ENCODE results near the gene DIAPH1. TPM values are rescaled to one million over a fixed set of nuclear protein-coding genes. Genes with fewer than 3 reads are reported as not detected.

The DIAPH1 gene
- total RNA-seq, 4 donors from 2014 or later, result 63.0 to 157 (median 124) TPM

- Histone ChIP-seq H3K9me3 (no peaks in the 10 kb centered on the region), H3K36me3 (peaks cover 0 to 76% (median 0%) of the 10 kb centered on the region in 3 donors), H3K27ac (no peak overlapping the region), H3K4me3 (no peak overlapping the region), H3K4me1 (peaks cover 10 to 46% (median 16%) of the 10 kb centered on the region in 3 donors), H3K27me3 (peaks cover 0 to 15% (median 0%) of the 10 kb centered on the region in 4 donors)
- DNase-seq, result no peak
- 44 to 58% methylated on average over 3 to 4 of the region's 4 CpGs for WGBS, 2 donors
- TF ChIP-seq CTCF (IDR thresholded peaks at IDR 0.05), result no peak
- TF ChIP-seq POLR2A (IDR thresholded peaks at IDR 0.05), result no peak
- intact Hi-C loops (cut with DNase I), result no loop called here
These were observed 122.8 kb downstream of the DIAPH1 start for GRCh38 chr5:141496038-141496437.

- Histone ChIP-seq H3K27me3 (peaks cover 0 to 21% (median 0%) of the 10 kb centered on the region in 4 donors), H3K4me3 (no peak overlapping the region), H3K36me3 (peaks cover 0 to 76% (median 0%) of the 10 kb centered on the region in 3 donors), H3K27ac (no peak overlapping the region), H3K4me1 (peaks cover 10 to 46% (median 17%) of the 10 kb centered on the region in 3 donors), H3K9me3 (no peaks in the 10 kb centered on the region)
- TF ChIP-seq POLR2A (IDR thresholded peaks at IDR 0.05), result no peak
- TF ChIP-seq CTCF (IDR thresholded peaks at IDR 0.05), result no peak
- 78 to 81% methylated on average over 8 of the region's 8 CpGs for WGBS, 2 donors
- DNase-seq, result no peak
- intact Hi-C loops (cut with DNase I), result no loop called here
These were observed 123.4 kb downstream of the DIAPH1 start for GRCh38 chr5:141495453-141495811.

DNA sequence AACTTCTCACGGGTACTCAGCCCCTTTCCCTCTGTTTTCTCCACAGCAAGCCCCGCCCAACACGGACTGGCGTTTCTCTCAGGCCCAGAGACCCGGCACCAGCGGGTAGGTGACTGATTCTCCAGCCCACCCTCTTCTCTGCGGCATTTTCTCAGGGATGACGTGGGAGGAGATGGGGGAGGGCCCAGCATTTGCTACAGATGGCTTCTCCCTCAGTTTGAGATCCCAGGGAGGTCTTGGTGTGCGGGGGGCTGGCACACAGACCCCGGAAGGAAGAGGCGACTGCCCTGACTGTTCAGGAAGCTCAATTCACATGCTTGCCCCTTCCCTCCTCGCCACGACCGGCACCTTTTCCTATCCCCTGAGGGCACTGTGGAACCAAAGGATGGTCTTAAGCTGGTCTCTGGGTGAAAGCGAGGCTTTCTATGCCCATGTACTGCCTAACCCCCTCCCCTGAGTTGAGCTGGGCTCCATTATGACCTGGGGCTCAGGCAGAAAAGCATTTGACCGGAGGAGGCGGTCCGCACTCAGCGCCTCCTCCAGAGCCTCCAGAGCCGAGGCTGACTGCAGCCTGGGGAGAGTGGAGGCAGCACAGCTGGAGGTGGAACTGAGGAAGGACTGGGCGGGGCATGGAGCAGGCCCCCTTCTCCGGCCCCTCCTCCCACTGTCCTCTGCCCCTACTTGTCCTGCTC, 123.9 kb downstream of the DIAPH1 start:
- peaks cover 10 to 46% (median 17%) of the 10 kb centered on the region in 3 donors for H3K4me1 ChIP-seq
- 65% methylated on average over 8 to 11 of the region's 22 CpGs for WGBS, 2 donors
- no peaks in the 10 kb centered on the region for H3K9me3 ChIP-seq
- TF ChIP-seq CTCF (IDR thresholded peaks at IDR 0.05), result no peak
- TF ChIP-seq POLR2A (IDR thresholded peaks at IDR 0.05), result no peak
- DNase-seq, result no peak
- no peak overlapping the region for H3K27ac ChIP-seq
- intact Hi-C loops (cut with DNase I), result no loop called here
- H3K27me3 ChIP-seq, result peaks cover 0 to 24% (median 0%) of the 10 kb centered on the region in 4 donors
- H3K4me3 ChIP-seq, result no peak overlapping the region
- H3K36me3 ChIP-seq, result peaks cover 0 to 76% (median 0%) of the 10 kb centered on the region in 3 donors

DNA sequence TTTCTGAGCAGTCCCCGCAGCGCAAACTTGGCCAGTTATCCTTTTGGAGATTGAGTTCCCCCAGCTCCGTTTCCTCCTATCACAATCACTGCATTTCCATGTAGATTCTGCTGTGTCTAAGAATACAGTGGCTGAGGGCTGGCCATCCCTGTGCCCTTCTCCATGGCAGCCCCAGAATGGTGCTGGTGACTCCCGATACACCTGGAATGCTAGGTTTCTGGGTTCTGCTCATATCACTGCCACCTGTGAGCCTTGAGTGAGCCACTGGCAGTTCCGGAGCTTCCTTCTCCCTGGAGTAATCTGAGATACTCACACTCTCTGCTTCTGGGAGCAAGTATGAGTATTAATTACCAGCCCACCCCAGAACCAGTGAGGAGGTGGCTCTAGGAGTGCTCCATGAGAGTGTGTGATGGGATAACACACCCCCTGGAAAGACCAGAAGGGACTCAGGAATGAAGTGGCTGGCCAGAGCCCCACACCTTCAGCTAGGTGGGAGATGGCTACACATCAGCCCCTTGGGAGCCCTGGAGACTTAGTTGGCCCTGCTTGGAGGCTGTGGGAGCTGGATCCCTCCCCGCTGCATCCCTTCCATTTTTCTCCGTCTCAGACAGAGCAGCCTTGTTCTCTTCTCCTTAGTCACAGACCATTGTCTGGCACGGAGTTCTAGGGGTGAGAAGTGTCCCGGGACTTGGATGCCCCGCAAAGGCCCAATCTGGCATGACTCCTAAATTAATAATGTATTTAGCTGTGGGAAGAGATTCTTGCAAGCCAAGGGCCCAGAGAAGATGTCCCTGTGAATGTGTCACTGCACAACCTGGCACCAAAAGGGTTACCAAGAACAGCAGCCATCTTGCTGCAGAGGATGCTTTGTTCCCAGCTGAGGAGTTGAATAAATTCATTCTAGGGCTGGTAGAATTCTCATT, 125.0 kb downstream of the DIAPH1 start:
- DNase-seq, result no peak
- Histone ChIP-seq H3K27ac (peak overlapping the region in 2 of 4 donors; percentile 33 to 54), H3K36me3 (peaks cover 0 to 74% (median 0%) of the 10 kb centered on the region in 3 donors), H3K4me3 (no peak overlapping the region), H3K4me1 (peaks cover 13 to 55% (median 17%) of the 10 kb centered on the region in 3 donors), H3K27me3 (peaks cover 0 to 24% (median 0%) of the 10 kb centered on the region in 4 donors), H3K9me3 (no peaks in the 10 kb centered on the region)
- intact Hi-C loops (cut with DNase I), result no loop called here
- TF ChIP-seq POLR2A (IDR thresholded peaks at IDR 0.05), result no peak
- TF ChIP-seq CTCF (IDR thresholded peaks at IDR 0.05), result no peak
- 63 to 77% methylated on average over 8 of the region's 10 CpGs for WGBS, 2 donors
